Endodermal cell (in vitro differentiated cells): ENCODE results near the gene COL1A1. TPM values are rescaled to one million over a fixed set of nuclear protein-coding genes. Genes with fewer than 3 reads are reported as not detected.

Source experiments
- DNase-seq: peaks from one replicate; pipeline ENCODE4 v3.0.0-alpha.2; 2017
- H3K27ac ChIP-seq: 2 replicates; pipeline ENCODE4 v1.5.1; 2013; ENCODE audit warnings: mild to moderate bottlenecking, low read depth, low read length, moderate library complexity
- H3K27me3 ChIP-seq: 2 replicates; pipeline ENCODE4 v1.6.1; 2013; ENCODE audit warnings: mild to moderate bottlenecking, low read length, moderate library complexity; ENCODE audit not compliant: insufficient read depth, control insufficient read depth, poor library complexity, severe bottlenecking
- H3K36me3 ChIP-seq: 2 replicates; pipeline ENCODE4 v1.7.0; 2013; ENCODE audit warnings: mild to moderate bottlenecking, low read length, moderate library complexity; ENCODE audit not compliant: control insufficient read depth, insufficient read depth
- H3K4me1 ChIP-seq: one replicate; pipeline ENCODE4 v1.7.0; 2013; ENCODE audit warnings: low read length; ENCODE audit not compliant: control insufficient read depth, insufficient read depth
- H3K4me3 ChIP-seq: 2 replicates; pipeline ENCODE4 v1.5.1; 2013; ENCODE audit warnings: mild to moderate bottlenecking, low read length, moderate library complexity
- H3K9ac ChIP-seq: 2 replicates; pipeline ENCODE4 v1.6.1; 2013; ENCODE audit warnings: mild to moderate bottlenecking, low read length, moderate library complexity; ENCODE audit not compliant: poor library complexity, severe bottlenecking; ENCODE audit errors: extremely low read depth
- H3K9me3 ChIP-seq: 2 replicates; pipeline ENCODE4 v1.6.1; 2013; ENCODE audit warnings: mild to moderate bottlenecking, low read length, moderate library complexity; ENCODE audit not compliant: control insufficient read depth
- H3K27ac Mint-ChIP-seq: 2 replicates; pipeline ENCODE4 v1.8.0; 2020; ENCODE audit warnings: mixed read lengths
- H3K27me3 Mint-ChIP-seq: 2 replicates; pipeline ENCODE4 v1.8.0; 2021; ENCODE audit warnings: mild to moderate bottlenecking, mixed read lengths; ENCODE audit not compliant: insufficient read depth
- H3K36me3 Mint-ChIP-seq: 2 replicates; pipeline ENCODE4 v1.8.0; 2020; ENCODE audit warnings: low read depth, mixed read lengths
- H3K4me1 Mint-ChIP-seq: 2 replicates; pipeline ENCODE4 v1.8.0; 2020; ENCODE audit warnings: mixed read lengths
- H3K4me3 Mint-ChIP-seq: 2 replicates; pipeline ENCODE4 v1.8.0; 2020; ENCODE audit warnings: mild to moderate bottlenecking, moderate library complexity, mixed read lengths
- H3K9me3 Mint-ChIP-seq: 2 replicates; pipeline ENCODE4 v1.8.0; 2020; ENCODE audit warnings: mild to moderate bottlenecking, mixed read lengths
- WGBS, 2 experiments: methylation state at CpG; one replicate each; pipeline versions ENCODE4 v1.1.5 to v1.1.7; 2013; ENCODE audit warnings: missing lambda C conversion rate in 2 of 2, mixed read lengths in 1 of 2; ENCODE audit not compliant: insufficient coverage in 1 of 2, insufficient read length in 1 of 2; 5-methylcytosine and 5-hydroxymethylcytosine counted together
- total RNA-seq, 2 donors: library from RNA; stranded (reverse); fragmentation: NEBNext Ultra II Directional in 1 of 2; extraction: Animal tissue kit (Norgen Biotek cat#: 25700) in 1 of 2; gene quantifications; 2 replicates in 1 of 2; 3 replicates in 1 of 2; pipeline ENCODE4 v1.2.1, GENCODE V29; 2021
- TF ChIP-seq, protein P1 (sequence below): fragments of 200-600 bp; sonication (generic); conservative IDR thresholded peaks from 2 replicates; pipeline ENCODE4 v1.5.0; 2021; ENCODE audit warnings: antibody characterized with exemption, mild to moderate bottlenecking

COL1A1 gene
- total RNA-seq, 2 donors from 2014 or later: 62.2 to 85.6 TPM

DNA sequence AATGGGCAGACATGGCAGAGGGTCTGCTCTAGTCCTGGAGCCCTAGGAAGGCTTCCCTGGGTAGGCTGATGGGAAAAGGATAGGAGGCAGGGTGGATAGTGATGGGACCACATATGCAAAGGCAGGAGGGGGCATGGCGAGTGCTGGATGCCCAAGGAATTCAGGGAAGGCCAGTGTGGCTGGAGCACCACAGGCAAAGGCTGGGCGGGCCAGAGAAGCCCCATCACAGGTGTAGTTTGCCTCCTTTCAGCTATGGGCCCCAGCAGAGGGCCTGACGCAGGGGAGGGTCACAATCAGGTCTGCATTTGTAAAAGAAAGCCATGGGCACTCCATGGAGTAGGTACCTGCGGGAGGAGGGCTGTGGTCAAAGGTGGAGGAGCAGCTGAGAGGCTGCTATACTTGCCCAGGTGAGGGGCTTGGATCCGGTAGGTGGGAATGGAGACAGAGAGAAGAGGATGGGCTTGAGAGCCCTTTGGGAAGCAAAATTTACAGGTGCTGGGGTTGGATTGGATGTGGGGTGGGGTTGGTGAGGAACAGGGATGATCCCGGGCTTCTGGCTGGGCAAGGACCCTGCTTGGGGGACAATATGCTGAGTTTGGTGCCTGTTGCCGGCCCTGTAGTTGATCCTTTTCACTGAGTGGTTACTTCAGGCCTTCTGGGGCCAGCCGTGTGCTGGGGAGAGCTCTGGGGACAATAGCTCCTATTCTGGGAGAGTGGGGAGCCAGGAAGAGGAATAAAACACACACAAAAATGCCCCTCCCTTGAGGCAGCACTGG, 6.5 kb upstream of the COL1A1 start:
- Histone ChIP-seq H3K27me3 (no peaks in the 10 kb centered on the region), H3K9ac (no peak overlapping the region), H3K9me3 (no peaks in the 10 kb centered on the region), H3K36me3 (no peaks in the 10 kb centered on the region), H3K4me1 (peaks cover 24% of the 10 kb centered on the region), H3K4me3 (no peak overlapping the region), H3K27ac (no peak overlapping the region)
- peak; percentile 86 for DNase-seq
- TF ChIP-seq, protein P1, sequence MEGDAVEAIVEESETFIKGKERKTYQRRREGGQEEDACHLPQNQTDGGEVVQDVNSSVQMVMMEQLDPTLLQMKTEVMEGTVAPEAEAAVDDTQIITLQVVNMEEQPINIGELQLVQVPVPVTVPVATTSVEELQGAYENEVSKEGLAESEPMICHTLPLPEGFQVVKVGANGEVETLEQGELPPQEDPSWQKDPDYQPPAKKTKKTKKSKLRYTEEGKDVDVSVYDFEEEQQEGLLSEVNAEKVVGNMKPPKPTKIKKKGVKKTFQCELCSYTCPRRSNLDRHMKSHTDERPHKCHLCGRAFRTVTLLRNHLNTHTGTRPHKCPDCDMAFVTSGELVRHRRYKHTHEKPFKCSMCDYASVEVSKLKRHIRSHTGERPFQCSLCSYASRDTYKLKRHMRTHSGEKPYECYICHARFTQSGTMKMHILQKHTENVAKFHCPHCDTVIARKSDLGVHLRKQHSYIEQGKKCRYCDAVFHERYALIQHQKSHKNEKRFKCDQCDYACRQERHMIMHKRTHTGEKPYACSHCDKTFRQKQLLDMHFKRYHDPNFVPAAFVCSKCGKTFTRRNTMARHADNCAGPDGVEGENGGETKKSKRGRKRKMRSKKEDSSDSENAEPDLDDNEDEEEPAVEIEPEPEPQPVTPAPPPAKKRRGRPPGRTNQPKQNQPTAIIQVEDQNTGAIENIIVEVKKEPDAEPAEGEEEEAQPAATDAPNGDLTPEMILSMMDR: no peak
- H3K36me3 Mint-ChIP-seq: no peaks in the 10 kb centered on the region
- peaks cover 42% of the 10 kb centered on the region for H3K27me3 Mint-ChIP-seq
- no peak overlapping the region for H3K4me3 Mint-ChIP-seq
- H3K9me3 Mint-ChIP-seq: no peaks in the 10 kb centered on the region
- H3K4me1 Mint-ChIP-seq: peaks cover 58% of the 10 kb centered on the region
- 84% methylated on average over 4 to 8 of the region's 8 CpGs for WGBS, 2 experiments
- H3K27ac Mint-ChIP-seq: peak overlapping the region; percentile 15

DNA sequence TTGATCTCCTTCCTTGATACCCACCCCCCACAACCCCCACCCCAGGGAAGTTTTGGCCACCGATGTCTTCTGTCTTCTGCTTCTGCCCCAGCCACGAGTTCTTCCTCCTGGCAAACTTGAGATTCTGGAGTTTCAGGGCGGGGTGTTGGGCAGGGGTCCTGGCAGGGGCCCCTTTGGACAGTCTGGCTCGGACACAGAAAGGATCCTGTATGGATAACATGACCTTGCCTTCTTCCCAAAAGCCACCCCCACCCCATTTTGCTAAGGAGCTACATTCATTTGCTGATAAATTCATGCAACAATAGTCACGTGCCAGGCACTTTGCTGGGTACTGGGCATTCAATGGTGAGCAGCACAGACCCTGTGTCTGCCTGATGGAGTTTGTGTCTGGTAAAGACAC, 5.9 kb upstream of the COL1A1 start:
- H3K4me3 ChIP-seq: no peak overlapping the region
- H3K27ac Mint-ChIP-seq: no peak overlapping the region
- TF ChIP-seq, protein P1: no peak
- peaks cover 23% of the 10 kb centered on the region for H3K4me1 ChIP-seq
- 78 to 79% methylated on average over 4 to 5 of the region's 5 CpGs for WGBS, 2 experiments
- no peak overlapping the region for H3K27ac ChIP-seq
- H3K27me3 Mint-ChIP-seq: peaks cover 49% of the 10 kb centered on the region
- no peak for DNase-seq
- H3K4me3 Mint-ChIP-seq: no peak overlapping the region
- H3K9me3 ChIP-seq: no peaks in the 10 kb centered on the region
- H3K27me3 ChIP-seq: peaks cover 6% of the 10 kb centered on the region
- peaks cover 51% of the 10 kb centered on the region for H3K4me1 Mint-ChIP-seq
- H3K9ac ChIP-seq: no peak overlapping the region
- no peaks in the 10 kb centered on the region for H3K36me3 ChIP-seq
- H3K36me3 Mint-ChIP-seq: no peaks in the 10 kb centered on the region
- H3K9me3 Mint-ChIP-seq: no peaks in the 10 kb centered on the region

DNA sequence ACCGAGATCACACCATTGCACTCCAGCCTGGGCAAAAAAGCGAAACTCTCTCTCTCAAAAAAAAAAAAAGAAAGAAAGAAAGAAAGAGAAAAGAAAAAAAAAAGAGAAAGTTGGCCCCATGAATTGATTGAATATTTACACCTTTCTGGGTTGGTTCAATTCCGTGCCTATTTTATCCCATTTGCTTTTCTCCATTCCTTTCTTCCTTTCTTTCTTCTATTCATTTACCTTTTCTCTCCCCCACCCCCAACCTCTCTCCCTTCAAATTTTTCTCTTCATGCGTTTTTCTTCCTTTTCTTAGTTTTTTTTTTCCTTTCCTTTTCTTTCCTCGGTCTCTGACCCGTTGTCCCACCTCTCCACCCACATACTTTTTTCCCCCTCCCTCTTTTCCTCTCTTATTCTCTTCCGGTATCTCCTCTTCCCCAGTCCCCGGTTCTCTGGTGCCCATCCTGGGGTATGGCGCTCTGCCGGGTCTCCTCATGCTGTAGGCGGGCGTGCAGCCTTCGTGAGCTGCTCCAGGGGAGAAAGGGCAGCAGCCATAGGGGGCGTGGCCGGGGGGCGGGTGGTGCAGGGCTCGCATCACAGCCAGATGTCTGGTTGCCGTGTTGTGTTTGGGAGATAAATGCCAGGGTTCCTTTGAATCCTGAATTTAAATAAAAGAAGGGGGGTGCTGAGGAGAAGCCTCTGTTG, 5.3 kb upstream of the COL1A1 start:
- Mint-ChIP-seq H3K4me3 (peak overlapping the region; percentile 37), H3K27ac (no peak overlapping the region), H3K4me1 (peaks cover 48% of the 10 kb centered on the region), H3K36me3 (no peaks in the 10 kb centered on the region), H3K27me3 (peaks cover 55% of the 10 kb centered on the region), H3K9me3 (no peaks in the 10 kb centered on the region)
- no peak overlapping the region for H3K4me3 ChIP-seq
- peaks cover 20% of the 10 kb centered on the region for H3K4me1 ChIP-seq
- H3K9ac ChIP-seq: no peak overlapping the region
- H3K27me3 ChIP-seq: peaks cover 12% of the 10 kb centered on the region
- H3K36me3 ChIP-seq: no peaks in the 10 kb centered on the region
- TF ChIP-seq, protein P1: no peak
- peak; percentile 94 for DNase-seq
- 31 to 40% methylated on average over 5 to 17 of the region's 18 CpGs for WGBS, 2 experiments
- no peak overlapping the region for H3K27ac ChIP-seq
- H3K9me3 ChIP-seq: no peaks in the 10 kb centered on the region
